ENCODE data around the gene CHD6.

The CHD6 gene

DNA sequence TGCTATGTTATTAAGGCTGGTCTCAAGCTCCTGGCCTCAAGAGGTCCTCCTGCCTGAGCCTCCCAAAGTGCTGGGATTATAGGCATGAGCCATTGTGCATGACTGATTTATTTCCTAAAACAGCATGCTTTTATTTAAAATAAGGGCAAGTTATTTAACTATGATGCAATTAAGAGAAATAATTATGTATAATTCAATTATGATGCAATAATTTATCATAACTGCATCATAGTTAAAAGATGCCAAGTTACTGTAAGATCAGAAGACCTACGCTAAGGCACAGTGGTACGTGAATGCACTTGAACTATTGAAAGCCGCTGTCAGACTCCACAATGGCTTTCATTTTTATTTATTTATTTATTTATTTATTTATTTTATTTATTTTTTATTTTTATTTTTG is 227.3 kb downstream of the CHD6 start:
- DNase-seq = no peak

DNA sequence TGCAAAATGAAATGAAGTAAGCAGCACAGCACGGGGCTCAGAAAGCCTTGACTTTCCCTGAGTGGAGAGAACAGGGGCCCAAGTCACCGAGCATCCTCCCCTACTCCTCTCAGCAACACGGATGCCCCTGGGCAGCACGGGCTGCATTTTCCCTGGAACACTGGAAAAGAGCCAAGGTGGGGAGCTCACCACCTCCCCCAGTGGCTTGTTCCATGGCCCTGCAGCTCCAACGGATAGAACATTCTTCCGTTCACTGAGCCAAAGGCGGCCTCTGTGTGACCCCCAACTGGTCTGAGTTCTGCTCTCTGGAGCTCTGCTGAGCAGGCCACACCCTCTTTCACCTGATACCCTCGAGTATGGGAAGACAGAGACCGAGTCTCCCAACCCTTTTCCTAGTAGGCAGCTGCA is 230.7 kb downstream of the CHD6 start:
- no peak for DNase-seq

DNA sequence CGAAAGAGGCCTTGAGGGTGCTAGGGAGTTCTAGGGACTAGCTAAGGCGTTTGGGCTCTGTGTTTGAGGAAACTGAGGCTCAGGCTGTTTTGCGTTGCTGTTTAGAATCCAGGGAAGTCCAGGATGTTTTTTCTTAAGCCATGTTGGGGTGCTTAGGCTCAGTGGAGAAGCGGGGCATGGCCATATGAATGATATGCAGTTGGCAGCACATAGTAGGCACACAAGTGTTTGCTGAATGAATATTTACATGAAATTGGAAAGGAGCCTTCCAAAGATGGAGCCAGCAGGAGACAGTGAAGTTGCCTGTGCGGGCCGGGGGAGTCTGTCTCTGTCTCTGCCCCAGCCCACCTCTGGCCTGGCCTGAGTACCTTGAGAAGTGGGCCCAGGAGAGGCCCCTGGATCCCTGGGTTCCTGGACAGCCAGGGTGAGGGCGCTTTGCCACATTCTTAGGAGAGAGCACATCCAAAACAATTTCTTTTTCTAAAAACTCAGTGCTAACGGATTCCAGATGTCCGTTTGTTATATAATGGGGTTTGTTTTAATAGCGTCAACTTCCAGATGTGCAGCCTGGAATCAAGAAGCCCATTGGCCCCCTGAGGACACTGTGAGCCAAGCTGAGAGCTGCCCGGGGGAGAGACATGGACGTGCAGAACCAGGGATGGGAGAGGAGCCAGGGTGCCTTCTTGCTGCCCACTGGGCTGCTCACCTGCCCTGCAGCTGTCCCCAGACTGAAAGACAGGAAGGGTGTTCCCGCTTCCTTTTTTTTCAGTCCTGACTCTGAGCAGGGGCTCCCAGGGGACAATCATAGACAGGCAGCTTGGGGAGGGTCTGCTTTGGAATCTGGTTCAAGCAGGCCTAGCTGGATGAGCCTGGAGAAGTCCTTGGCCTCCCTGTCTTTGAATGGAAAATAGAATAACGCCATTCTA is 231.4 kb downstream of the CHD6 start:
- DNase-seq = no peak

GRCh38 chr20:41382791-41383305 is 235.3 kb downstream of the CHD6 start:
- no peak for DNase-seq

DNA sequence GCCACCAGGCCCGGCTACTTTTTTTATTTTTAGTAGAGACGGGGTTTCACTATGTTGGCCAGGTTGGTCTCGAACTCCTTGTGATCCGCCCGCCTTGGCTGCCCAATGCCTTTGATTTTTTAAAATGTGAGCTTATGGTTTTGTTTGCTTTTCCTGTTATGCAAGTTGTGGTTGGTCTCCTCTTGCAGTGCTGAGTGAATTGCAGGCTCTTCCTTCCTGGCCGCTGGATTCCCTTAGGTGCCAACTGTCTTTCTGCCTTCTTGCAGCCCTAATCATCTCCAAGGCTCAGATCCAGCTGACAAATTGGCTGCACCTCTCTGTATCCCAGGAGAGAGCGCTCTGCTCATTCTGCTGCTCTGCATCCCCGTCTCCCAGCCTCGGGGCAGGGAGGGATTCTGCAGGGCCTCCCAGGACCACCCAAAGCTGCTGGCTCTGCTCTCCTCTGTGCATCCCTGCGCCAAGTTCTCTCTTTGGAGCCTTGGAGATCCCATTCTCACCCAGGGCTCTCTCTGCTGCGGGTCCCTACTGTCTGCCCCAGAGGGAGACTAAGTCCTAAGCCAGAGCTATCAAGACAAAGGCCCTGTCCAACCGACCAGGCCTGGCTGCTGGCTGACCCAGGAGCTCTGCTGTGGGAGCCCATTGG is 237.5 kb downstream of the CHD6 start:
- no peak for DNase-seq

DNA sequence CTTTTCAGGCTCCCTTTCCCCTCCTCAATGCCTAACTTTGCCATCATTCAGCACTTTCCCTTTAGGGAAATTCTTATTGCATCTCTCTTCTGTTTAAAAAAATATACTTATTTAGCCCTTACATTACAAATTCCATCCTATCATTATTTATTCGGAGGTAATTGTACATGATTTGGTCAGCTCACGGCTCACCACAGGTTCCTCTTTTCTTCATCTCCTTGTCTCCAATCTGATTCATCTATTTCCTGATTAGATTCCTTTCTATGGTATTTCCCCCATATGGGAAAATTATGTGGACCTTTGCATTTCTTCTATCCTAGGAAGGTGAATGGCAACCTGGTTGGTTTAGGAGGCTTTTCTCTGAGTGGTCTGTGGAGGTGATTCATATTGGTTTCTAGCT is 238.6 kb downstream of the CHD6 start:
- DNase-seq = no peak

DNA sequence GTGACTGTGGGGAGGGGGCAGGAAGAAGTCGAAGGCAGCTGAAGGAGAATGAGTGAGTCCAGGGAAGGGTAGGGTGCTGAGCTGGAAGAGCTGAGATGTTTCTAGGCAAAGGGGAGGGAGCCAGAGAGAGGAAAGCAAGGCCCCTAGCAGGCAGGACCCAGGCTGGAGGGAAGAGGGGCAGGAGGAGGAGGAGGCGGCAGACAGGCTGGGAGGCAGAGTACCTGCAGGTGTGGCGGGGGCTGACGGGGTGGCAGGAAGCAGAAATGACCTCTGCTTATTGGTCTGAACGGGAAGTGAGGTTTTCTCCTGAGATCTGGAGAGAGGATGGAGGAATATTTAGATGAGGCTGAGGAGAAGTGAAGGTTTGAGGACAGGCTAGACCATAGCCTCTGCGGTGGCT is 240.9 kb downstream of the CHD6 start:
- DNase-seq = no peak

GRCh38 chr20:41376349-41376748 is 241.8 kb downstream of the CHD6 start:
- no peak for DNase-seq

DNA sequence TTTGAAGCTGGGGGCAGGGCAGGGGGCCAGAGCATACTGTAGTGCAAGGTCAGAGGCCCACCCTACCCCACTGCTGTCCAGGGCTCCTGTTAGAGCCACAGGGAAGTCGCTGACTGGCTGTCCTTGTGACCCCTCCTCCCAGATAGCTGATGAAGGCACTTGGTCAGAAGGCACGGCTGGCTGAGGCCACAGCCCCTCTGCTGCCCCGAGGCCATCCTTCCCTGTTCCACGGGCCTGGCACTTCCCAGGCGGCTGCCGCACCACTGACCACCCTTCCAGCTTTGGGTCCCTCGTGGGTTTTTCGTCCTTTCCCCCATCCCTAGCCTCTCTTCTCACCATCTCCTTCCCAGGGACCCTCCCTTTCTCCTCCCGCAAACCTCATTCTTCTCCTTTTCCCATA is 242.3 kb downstream of the CHD6 start:
- no peak for DNase-seq

- no peak for DNase-seq
These were observed 244.0 kb downstream of the CHD6 start for GRCh38 chr20:41373931-41374920.

DNA sequence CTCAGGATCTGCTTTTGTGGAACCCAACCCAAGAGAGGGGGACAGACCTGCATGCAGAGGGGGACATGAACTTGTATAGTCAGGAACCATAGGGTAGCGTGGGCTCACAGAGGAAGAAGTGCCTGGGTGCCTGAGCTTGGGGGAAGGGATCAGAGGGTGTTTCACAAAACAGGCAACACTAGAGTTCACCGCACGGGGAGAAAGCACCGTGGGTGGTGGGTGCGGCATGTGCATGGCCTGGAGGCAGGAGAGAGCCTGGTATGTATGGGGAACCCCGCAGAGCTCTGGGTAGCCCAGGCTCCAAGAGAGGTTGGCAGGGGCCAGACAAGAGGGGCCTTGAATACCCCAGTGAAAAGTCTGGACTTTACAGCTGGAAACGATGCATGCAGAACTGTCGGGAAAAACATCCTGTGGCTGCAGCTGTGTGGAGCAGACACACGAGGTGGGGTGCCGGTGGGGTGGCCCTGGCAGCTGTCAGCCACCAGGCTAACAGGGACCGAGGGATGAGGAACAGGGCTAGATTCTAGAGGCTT is 244.9 kb downstream of the CHD6 start:
- DNase-seq = no peak

DNA sequence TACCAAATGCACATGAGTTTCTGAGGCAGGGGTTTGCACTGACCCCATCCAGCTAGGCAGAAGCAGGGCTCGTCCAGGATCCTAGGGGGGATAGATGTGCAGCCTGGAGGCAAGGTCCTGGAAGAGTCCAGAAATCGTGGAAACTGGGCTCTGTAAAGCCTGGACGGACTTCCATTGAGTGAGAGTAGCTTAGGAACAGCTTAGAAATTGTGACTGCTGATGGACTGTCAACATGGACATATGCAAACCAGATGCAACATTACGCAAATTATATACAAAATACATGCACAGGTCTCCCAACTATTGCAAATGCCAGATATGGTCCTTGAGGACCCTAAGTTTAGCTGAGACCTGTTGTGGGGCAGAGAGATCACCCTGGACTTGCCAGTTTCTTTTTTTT is 246.8 kb downstream of the CHD6 start:
- DNase-seq = no peak

DNA sequence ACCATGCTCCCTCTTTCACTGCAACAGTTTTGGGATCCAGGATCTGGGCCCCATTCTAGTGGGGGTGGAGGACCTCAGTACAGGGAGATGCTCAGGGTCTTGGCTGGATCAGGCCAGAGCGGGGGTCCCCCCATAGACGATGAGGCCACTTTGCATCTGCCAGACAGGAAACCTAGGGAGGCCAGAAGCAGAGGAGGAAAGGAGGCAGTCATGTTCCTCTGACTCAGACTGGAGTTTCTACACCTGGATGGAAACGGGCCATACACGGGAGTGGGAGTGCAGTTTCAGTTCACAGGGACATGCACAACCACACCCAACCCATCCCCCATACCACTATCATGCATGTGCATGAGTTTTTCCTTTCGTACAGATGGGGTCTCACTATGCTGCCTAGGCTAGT is 248.0 kb downstream of the CHD6 start:
- DNase-seq = no peak

GRCh38 chr20:41369673-41370072 is 248.5 kb downstream of the CHD6 start:
- no peak for DNase-seq

- no peak for DNase-seq
These were observed 250.2 kb downstream of the CHD6 start for GRCh38 chr20:41367956-41368355.

DNA sequence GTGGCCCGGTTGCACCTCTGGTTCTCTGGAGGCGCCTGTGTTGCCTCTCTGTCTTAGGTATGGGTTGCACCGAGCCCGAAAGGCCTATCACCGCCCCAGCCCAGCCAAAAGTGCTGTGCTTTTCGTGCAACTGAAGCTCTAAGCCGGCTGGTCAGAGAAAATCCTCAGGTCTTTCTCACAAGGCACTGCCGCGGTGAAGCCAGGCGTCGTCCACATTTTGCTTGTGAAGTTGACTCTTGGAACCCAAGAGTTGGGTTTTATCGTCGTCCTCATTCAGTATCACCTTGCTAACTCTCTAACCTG is 250.8 kb downstream of the CHD6 start:
- DNase-seq = no peak

- DNase-seq = no peak
These were observed 251.4 kb downstream of the CHD6 start, which contains the start of gene EMILIN3 for GRCh38 chr20:41366546-41367392. EMILIN3 (minus strand) TSS chr20:41366818; CDS start chr20:41366634, 184 bp downstream.

GRCh38 chr20:41365777-41366545 is 252.2 kb downstream of the CHD6 start:
- DNase-seq = no peak

- DNase-seq = no peak
These were observed 253.0 kb downstream of the CHD6 start for GRCh38 chr20:41364967-41365765.

GRCh38 chr20:41364236-41364855 is 253.8 kb downstream of the CHD6 start:
- DNase-seq = no peak
